ENCODE data around the gene CAB39. TPM values are rescaled to one million over a fixed set of nuclear protein-coding genes. Genes with fewer than 3 reads are reported as not detected.
"Not testable (repeated sequence)": the region's sequence is repeated elsewhere in the genome, so short reads cannot be mapped to it uniquely, and the experiment has no call there.

Gene CAB39
- total and polyA plus RNA-seq, 2 donors (not counting 3 experiments of a cell fraction or from before 2014, with no cell fraction given), result 25.7 to 53.7 TPM

- BruUV-seq (replicated peaks); H3K36me3 ChIP-seq (ENCODE audit: control insufficient read depth in 2 of 2, extremely low read depth in 1 of 2, insufficient read depth in 2 of 2, low read length in 2 of 2): not testable (repeated sequence)
Measured at GRCh38 chr2:230698753-230699152, 13.9 kb upstream of the CAB39 start.

GRCh38 chr2:230700447-230700846, 12.2 kb upstream of the CAB39 start:
- H3K79me2 ChIP-seq (ENCODE audit: control insufficient read depth, insufficient read depth, low read length), result no peaks in the 10 kb centered on the region
- H3K9me3 ChIP-seq (replicated peaks; ENCODE audit: control insufficient read depth, insufficient read depth, low read length), result no peaks in the 10 kb centered on the region
- H3K4me2 ChIP-seq (ENCODE audit: insufficient read depth, low read length), result no peak overlapping the region
- no peaks in the 10 kb centered on the region for H3K36me3 ChIP-seq (ENCODE audit: control insufficient read depth in 2 of 2, extremely low read depth in 1 of 2, insufficient read depth in 2 of 2, low read length in 2 of 2)
- intact Hi-C loops (cut with micrococcal nuclease) (no loop called here), dilution Hi-C loops (cut with MboI; ENCODE audit: extremely low pct_ligation_motif_present, low sequenced_read_pairs) (no loop called here)
- no peak for FAIRE-seq
- H3K9me1 ChIP-seq (replicated peaks; ENCODE audit: control insufficient read depth, extremely low read depth, insufficient read depth, low read length), result no peaks in the 10 kb centered on the region
- peaks cover 0 to 4% of the 10 kb centered on the region in 2 experiments for H3K27me3 ChIP-seq (ENCODE audit: control insufficient read depth in 2 of 2, insufficient read depth in 2 of 2, low read length in 2 of 2)
- H3K9ac ChIP-seq (replicated peaks; ENCODE audit: extremely low read depth, insufficient read depth, low read length), result no peak overlapping the region
- no TSS peak for BruUV-seq (replicated peaks)
- no peaks in the 10 kb centered on the region for H4K20me1 ChIP-seq (replicated peaks; ENCODE audit: control insufficient read depth, extremely low read depth, insufficient read depth, low read length)
- ChIA-PET POLR2A (no interaction called here), CTCF (interaction anchor here (1.0 kb wide), 1 partner anchor 98 kb away, joined by 4 read pairs; no protein-coding TSS in a partner anchor)
- no peak overlapping the region for H2AFZ ChIP-seq (ENCODE audit: low read depth, low read length)
- no peak for DNase-seq (ENCODE audit: low read depth, low spot score)
- no peak overlapping the region for H3K27ac ChIP-seq (ENCODE audit: insufficient read depth, low read depth, low read length)
- no peak overlapping the region for H3K4me3 ChIP-seq (replicated peaks in 1 of 3; ENCODE audit: insufficient read depth in 1 of 3, low read depth in 1 of 3, low read length in 3 of 3)
- no peak for TF ChIP-seq CTCF (IDR thresholded peaks at IDR 0.05; ENCODE audit: extremely low read depth in 1 of 2, insufficient read depth in 1 of 2, low read depth in 1 of 2, low read length in 2 of 2)
- no peak for TF ChIP-seq EZH2 (IDR thresholded peaks at IDR 0.05; ENCODE audit: borderline replicate concordance, low read depth, low read length, severe bottlenecking)
- no peak for TF ChIP-seq JUN (IDR thresholded peaks at IDR 0.05; ENCODE audit: borderline replicate concordance, insufficient read depth, insufficient read length, low read depth)
- TF ChIP-seq POLR2A (IDR thresholded peaks at IDR 0.05; ENCODE audit: low read depth, low read length), result no peak
- no peak for TF ChIP-seq FOS (IDR thresholded peaks at IDR 0.05; ENCODE audit: borderline replicate concordance, insufficient read depth, low read length)
- no peak for TF ChIP-seq MYC (IDR thresholded peaks at IDR 0.05; ENCODE audit: low read depth, low read length)
- no peak for TF ChIP-seq GATA2 (IDR thresholded peaks at IDR 0.05; ENCODE audit: insufficient read depth, insufficient read length, low read depth, low read length)
- TF ChIP-seq POLR2AphosphoS5 (IDR thresholded peaks at IDR 0.05; ENCODE audit: insufficient read depth, low read depth, low read length), result no peak
- TF ChIP-seq MAX (IDR thresholded peaks at IDR 0.05; ENCODE audit: insufficient read depth, insufficient read length), result no peak
- no peaks in the 10 kb centered on the region for H3K4me1 ChIP-seq (ENCODE audit: control insufficient read depth, extremely low read depth, insufficient read depth, low read length)

More at GRCh38 chr2:230698753-230699152, 13.9 kb upstream of the CAB39 start:
- dilution Hi-C loops (cut with MboI; ENCODE audit: extremely low pct_ligation_motif_present, low sequenced_read_pairs); H3K4me3 ChIP-seq (replicated peaks in 1 of 3; ENCODE audit: insufficient read depth in 1 of 3, low read depth in 1 of 3, low read length in 3 of 3); intact Hi-C loops (cut with micrococcal nuclease); H3K27me3 ChIP-seq (ENCODE audit: control insufficient read depth in 2 of 2, insufficient read depth in 2 of 2, low read length in 2 of 2); CTCF ChIA-PET; H3K9me1 ChIP-seq (replicated peaks; ENCODE audit: control insufficient read depth, extremely low read depth, insufficient read depth, low read length); POLR2A ChIA-PET; H4K20me1 ChIP-seq (replicated peaks; ENCODE audit: control insufficient read depth, extremely low read depth, insufficient read depth, low read length); H3K4me2 ChIP-seq (ENCODE audit: insufficient read depth, low read length); H3K4me1 ChIP-seq (ENCODE audit: control insufficient read depth, extremely low read depth, insufficient read depth, low read length); H3K27ac ChIP-seq (ENCODE audit: insufficient read depth, low read depth, low read length); DNase-seq (ENCODE audit: low read depth, low spot score); H2AFZ ChIP-seq (ENCODE audit: low read depth, low read length); H3K9me3 ChIP-seq (replicated peaks; ENCODE audit: control insufficient read depth, insufficient read depth, low read length); H3K79me2 ChIP-seq (ENCODE audit: control insufficient read depth, insufficient read depth, low read length); H3K9ac ChIP-seq (replicated peaks; ENCODE audit: extremely low read depth, insufficient read depth, low read length); FAIRE-seq: not testable (repeated sequence)

All from endothelial cell of umbilical vein (primary cell).